ENCODE results near the gene RABGAP1. TPM values are rescaled to one million over a fixed set of nuclear protein-coding genes. Genes with fewer than 3 reads are reported as not detected.

The RABGAP1 gene
- polyA plus RNA-seq, 1 of the 3 experiments (the other 2 are of a cell fraction) = 20.2 TPM

GRCh38 chr9:122931226-122932121 is 9.3 kb upstream of the RABGAP1 start, which contains the start of gene ZBTB26 (continued):
- TF ChIP-seq USF2 (IDR thresholded peaks at IDR 0.05; ENCODE audit: borderline replicate concordance, low read depth, low read length) (no peak), SMC3 (IDR thresholded peaks at IDR 0.05; ENCODE audit: low read depth, low read length) (no peak), FOXJ3 (CRISPR knock-in tag; IDR thresholded peaks at IDR 0.05) (peak; percentile 38; the same call in 1 of the 2 replicates), RAD21 (IDR thresholded peaks at IDR 0.05; ENCODE audit: low read length) (no peak), REST (IDR thresholded peaks at IDR 0.05; ENCODE audit: low read depth, low read length) (no peak), TAF1 (IDR thresholded peaks at IDR 0.05; ENCODE audit: borderline replicate concordance, low read depth, low read length) (0 out of 2 replicates have a peak, but pooled peaks have one; percentile 77), FOXM1 (IDR thresholded peaks at IDR 0.05; ENCODE audit: low read depth) (no peak; the same call in 1 of the 2 replicates), JUND (IDR thresholded peaks at IDR 0.05) (no peak)

- Histone ChIP-seq H3K4me2 (no peak overlapping the region), H3K9me3 (no peaks in the 10 kb centered on the region), H3K9me2 (no peaks in the 10 kb centered on the region), H3K27me3 (ENCODE audit: insufficient read depth) (no peaks in the 10 kb centered on the region), H3K27ac (ENCODE audit: low read depth in 2 of 2, low read length in 1 of 2) (no peak overlapping the region), H3K36me3 (replicated peaks in 1 of 2; ENCODE audit: control insufficient read depth in 1 of 2, insufficient read depth in 2 of 2, low read length in 1 of 2) (peaks cover 15 to 32% of the 10 kb centered on the region in 2 experiments), H4K20me1 (ENCODE audit: insufficient read depth) (peaks cover 3% of the 10 kb centered on the region; the same call in 1 of the 2 replicates), H3K9ac (no peak overlapping the region), H2AFZ (ENCODE audit: low read depth) (no peak overlapping the region), H3F3A (replicated peaks; ENCODE audit: insufficient read depth) (peaks cover 20% of the 10 kb centered on the region), H3K79me2 (ENCODE audit: insufficient read depth) (peaks cover 66% of the 10 kb centered on the region), H3K4me1 (ENCODE audit: control insufficient read depth in 1 of 2, insufficient read depth in 2 of 2, low read depth in 1 of 2, low read length in 1 of 2) (no peaks in the 10 kb centered on the region; a peak in 1 of 4 replicates), H3K4me3 (ENCODE audit: low read depth in 2 of 2, low read length in 1 of 2) (no peak overlapping the region)
- DNase-seq = no peak
- 92% methylated on average over 5 of the region's 5 CpGs for WGBS (ENCODE audit: low lambda C conversion rate)
- CTCF ChIA-PET = no interaction called here
- TF ChIP-seq PBX3 (IDR thresholded peaks at IDR 0.05) = no peak
- no peak for TF ChIP-seq SIN3A (IDR thresholded peaks at IDR 0.05; ENCODE audit: borderline replicate concordance, low read depth, low read length)
- TF ChIP-seq RFX5 (IDR thresholded peaks at IDR 0.05; ENCODE audit: low read length) = no peak
- TF ChIP-seq MAX (IDR thresholded peaks at IDR 0.05; ENCODE audit: low read depth) = no peak
- TF ChIP-seq NFIC (IDR thresholded peaks at IDR 0.05; ENCODE audit: borderline replicate concordance) = no peak
- no peak for TF ChIP-seq MXI1 (IDR thresholded peaks at IDR 0.05; ENCODE audit: low read depth, low read length)
- no peak for TF ChIP-seq FOXM1 (IDR thresholded peaks at IDR 0.05; ENCODE audit: low read depth)
- TF ChIP-seq TCF12 (IDR thresholded peaks at IDR 0.05) = no peak
- no peak for TF ChIP-seq TEAD4 (IDR thresholded peaks at IDR 0.05; ENCODE audit: borderline replicate concordance, insufficient read depth)
- no peak for TF ChIP-seq YY1 (IDR thresholded peaks at IDR 0.05; ENCODE audit: low read depth)
- no peak for TF ChIP-seq FOXJ3 (CRISPR knock-in tag; IDR thresholded peaks at IDR 0.05)
- no peak for TF ChIP-seq RAD21 (IDR thresholded peaks at IDR 0.05; ENCODE audit: low read length)
- POLR2A ChIA-PET = no interaction called here
Observed at GRCh38 chr9:122936464-122936863, 4.4 kb upstream of the RABGAP1 start.
